B cell (primary cell): ENCODE measurements around the gene DYNC2H1. TPM values are rescaled to one million over a fixed set of nuclear protein-coding genes. Genes with fewer than 3 reads are reported as not detected.

Experiments used
- ATAC-seq: fragments of 200-7000 bp; cut with Tn5 transposase; one replicate; pipeline ENCODE4 v1.10.0; 2021; ENCODE audit warnings: low read depth, mild to moderate bottlenecking, moderate number of reproducible peaks, moderate library complexity
- CTCF ChIA-PET: fragments of 350-600 bp; sonication (Branson Sonifier 250); formaldehyde crosslinking; loops from one replicate; lab custom pipeline; 2021; ENCODE audit warnings: antibody characterized with exemption, inconsistent platforms; lab: Charles Lee
- POLR2A ChIA-PET: fragments of 350-600 bp; sonication (Branson Sonifier 250); formaldehyde crosslinking; loops from one replicate; lab custom pipeline; 2021; ENCODE audit warnings: antibody characterized with exemption; lab: Charles Lee
- DNase-seq: peaks from one replicate; pipeline ENCODE4 v3.0.0; 2013
- H2AFZ ChIP-seq: 2 replicates; pipeline ENCODE4 v1.6.1; 2012; ENCODE audit warnings: mild to moderate bottlenecking, low read depth, low read length; ENCODE audit not compliant: insufficient read depth, poor library complexity, severe bottlenecking
- H3K27ac ChIP-seq, 2 donors: 1 replicate in 1 of 2; 2 replicates in 1 of 2; pipeline ENCODE4 v1.5.1; 2012 to 2013; ENCODE audit warnings: low read length in 2 of 2, mild to moderate bottlenecking in 2 of 2, moderate library complexity in 1 of 2
- H3K27me3 ChIP-seq, 4 experiments: fragments of 200-600 bp in 1 of 4; sonication (generic) in 1 of 4; replicated peaks in 1 of 4; 1 replicate in 2 of 4; 2 replicates in 2 of 4; pipeline versions ENCODE4 v1.6.1 to v1.7.0; 2013 to 2016; ENCODE audit warnings: low read length in 3 of 4, mild to moderate bottlenecking in 2 of 4, mixed read lengths in 1 of 4, moderate library complexity in 1 of 4; ENCODE audit not compliant: insufficient read depth in 4 of 4, control insufficient read depth in 3 of 4; ENCODE audit errors: control extremely low read depth in 1 of 4
- H3K36me3 ChIP-seq, 2 experiments: replicated peaks in 1 of 2; 1 replicate in 1 of 2; 2 replicates in 1 of 2; pipeline versions ENCODE4 v1.6.1 to v1.7.1; 2013; ENCODE audit warnings: low read length in 1 of 2; ENCODE audit not compliant: insufficient read depth in 2 of 2, control insufficient read depth in 1 of 2; ENCODE audit errors: control extremely low read depth in 1 of 2, extremely low read depth in 1 of 2
- H3K4me1 ChIP-seq, 2 donors: fragments of 200-600 bp in 1 of 2; sonication (generic) in 1 of 2; 1 replicate in 1 of 2; 2 replicates in 1 of 2; pipeline versions ENCODE4 v1.5.1 to v1.6.1; 2013 to 2017; ENCODE audit warnings: low read length in 2 of 2; ENCODE audit not compliant: control insufficient read depth in 2 of 2, insufficient read depth in 2 of 2
- H3K4me2 ChIP-seq: replicated peaks from 2 replicates; pipeline ENCODE3; 2012; ENCODE audit warnings: mild to moderate bottlenecking, low read depth, low read length; ENCODE audit not compliant: poor library complexity, severe bottlenecking
- H3K4me3 ChIP-seq, 5 experiments: fragments of 200-600 bp in 1 of 5; sonication (generic) in 1 of 5; 1 replicate in 3 of 5; 2 replicates in 2 of 5; pipeline versions ENCODE4 v1.5.1 to v1.7.0; 2011 to 2016; ENCODE audit warnings: low read length in 4 of 5, mild to moderate bottlenecking in 4 of 5, low read depth in 2 of 5, control low read depth in 1 of 5, moderate library complexity in 1 of 5; ENCODE audit not compliant: insufficient read depth in 1 of 5; ENCODE audit errors: control extremely low read depth in 1 of 5, extremely low read depth in 1 of 5
- H3K79me2 ChIP-seq: fragments of 200-600 bp; sonication (generic); one replicate; pipeline ENCODE4 v1.6.0; 2016; ENCODE audit warnings: low read length; ENCODE audit not compliant: control insufficient read depth, insufficient read depth
- H3K9ac ChIP-seq: fragments of 200-600 bp; sonication (generic); 2 replicates; pipeline ENCODE4 v1.6.1; 2017; ENCODE audit warnings: mild to moderate bottlenecking, low read length, moderate library complexity
- H3K9me3 ChIP-seq, 3 donors: one replicate each; pipeline versions ENCODE4 v1.6.1 to v1.7.1; 2013; ENCODE audit warnings: low read length in 2 of 3; ENCODE audit not compliant: control insufficient read depth in 2 of 3, insufficient read depth in 1 of 3; ENCODE audit errors: control extremely low read depth in 1 of 3
- H4K20me1 ChIP-seq: 2 replicates; pipeline ENCODE4 v1.6.0; 2012; ENCODE audit warnings: mild to moderate bottlenecking, low read length; ENCODE audit not compliant: insufficient read depth, control insufficient read depth, poor library complexity, severe bottlenecking
- H3K27ac Mint-ChIP-seq: one replicate; pipeline ENCODE4 v1.8.0; 2021; ENCODE audit warnings: mixed read lengths
- H3K27me3 Mint-ChIP-seq: one replicate; pipeline ENCODE4 v1.8.0; 2021; ENCODE audit warnings: mixed read lengths
- H3K4me1 Mint-ChIP-seq: one replicate; pipeline ENCODE4 v1.8.0; 2021; ENCODE audit warnings: mixed read lengths
- H3K4me3 Mint-ChIP-seq: one replicate; pipeline ENCODE4 v1.8.0; 2021; ENCODE audit warnings: mixed read lengths
- H3K9me3 Mint-ChIP-seq: one replicate; pipeline ENCODE4 v1.8.0; 2022; ENCODE audit warnings: mixed read lengths; ENCODE audit not compliant: insufficient read depth
- EZH2 ChIP-seq: IDR thresholded peaks from 2 replicates; pipeline ENCODE4 v1.6.1; 2012; ENCODE audit warnings: borderline replicate concordance, low read depth, mild to moderate bottlenecking, moderate library complexity, low read length; ENCODE audit not compliant: insufficient read depth, poor library complexity, severe bottlenecking
- WGBS: methylation state at CpG from one replicate; pipeline ENCODE4 v1.1.5; 2013; ENCODE audit warnings: missing lambda C conversion rate; ENCODE audit not compliant: insufficient coverage; 5-methylcytosine and 5-hydroxymethylcytosine counted together
- intact Hi-C: fragments of 100-400 bp; cut with micrococcal nuclease; formaldehyde crosslinking; loops from one replicate; pipeline ENCODE4 v1.10.0; 2022
- polyA plus RNA-seq: library from polyadenylated mRNA; depleted of rRNA; stranded (reverse); fragments of >200 nt; gene quantifications from 2 replicates; pipeline ENCODE4 v1.2.3, GENCODE V29; 2012
- total RNA-seq, 2 donors: library from RNA; stranded (reverse); fragments of 120-200 nt in 1 of 2; gene quantifications; 1 replicate in 1 of 2; 2 replicates in 1 of 2; pipeline versions ENCODE4 v1.2.3 to v1.2.4, GENCODE V29; 2013 to 2022
- TF ChIP-seq, protein P1 (sequence below): fragments of 200-600 bp; IDR thresholded peaks from one replicate; pipeline ENCODE4 v1.8.0; 2022; ENCODE audit warnings: antibody characterized with exemption, mild to moderate bottlenecking

DYNC2H1 gene
- total and polyA plus RNA-seq, 2 donors (not counting 1 experiment from before 2014, with no cell fraction given) = 0.92 to 7.8 TPM

DNA sequence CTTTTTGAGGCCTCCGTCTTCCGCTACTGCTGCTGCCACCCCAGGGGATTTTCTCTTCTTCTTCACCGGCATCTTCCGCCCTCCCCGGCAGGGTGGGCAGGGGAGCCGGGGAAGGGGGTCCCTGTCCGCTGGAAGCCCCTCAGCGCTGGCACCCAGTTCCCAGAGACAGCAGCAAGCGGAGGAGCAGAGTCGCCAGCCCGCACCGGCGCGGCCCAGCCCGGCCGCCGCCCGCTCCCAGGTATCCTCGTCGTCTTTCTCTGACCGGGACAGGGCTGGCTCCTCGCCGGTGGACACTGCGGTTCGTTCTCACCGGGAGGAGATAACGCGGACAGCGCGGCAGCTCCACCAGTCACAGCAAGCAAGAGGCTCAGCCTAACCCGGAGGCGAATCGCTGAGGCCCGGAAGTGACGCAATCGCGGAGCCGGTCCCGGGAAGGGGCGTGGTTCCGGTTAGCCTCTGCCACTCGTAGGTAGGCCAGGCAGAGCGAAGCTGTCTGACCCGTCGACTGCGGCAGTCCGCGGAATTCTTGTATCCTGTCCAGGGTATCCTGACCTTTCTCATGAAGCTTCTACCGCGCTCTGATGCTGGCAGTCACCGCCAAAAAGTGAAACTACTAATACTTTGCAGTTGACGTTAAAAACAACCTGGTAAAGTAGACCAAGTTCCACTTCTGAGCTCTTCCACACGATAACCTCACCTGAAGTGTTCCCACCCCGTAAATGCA, 17.3 kb upstream of the DYNC2H1 start, which contains the start of gene DCUN1D5:
Gene DCUN1D5, minus strand, starts transcription at position 360 of the 724 bp plus-strand sequence. Its CDS starts 288 bp downstream, at position 72.
- ATAC-seq = peak; percentile 99

More for the DNA sequence above, 17.3 kb upstream of the DYNC2H1 start, which contains the start of gene DCUN1D5:
- POLR2A ChIA-PET = interaction anchor here (0.7 to 1.2 kb wide), 3 partner anchors 8 to 17 kb away, joined by 3 to 14 read pairs (median 3); partner anchors contain the start of gene DYNC2H1
- Histone ChIP-seq H3K4me2 (peak within 1 kb of the TSS; percentile 79), H2AFZ (peak within 1 kb of the TSS; percentile 92), H3K9me3 (no peaks in the 10 kb centered on the region), H3K27ac (peak within 1 kb of the TSS; percentile 82 to 89), H3K4me1 (peaks cover 14 to 15% of the 10 kb centered on the region in 2 donors), H3K4me3 (peak within 1 kb of the TSS; percentile 79 to 96 (median 92)), H3K79me2 (peaks cover 47% of the 10 kb centered on the region), H3K27me3 (peaks cover 0 to 27% (median 15%) of the 10 kb centered on the region in 4 experiments), H3K36me3 (peaks cover 2 to 3% of the 10 kb centered on the region in 2 experiments), H4K20me1 (peaks cover 4% of the 10 kb centered on the region), H3K9ac (peak within 1 kb of the TSS; percentile 86)
- H3K4me3 Mint-ChIP-seq = peak within 1 kb of the TSS; percentile 92
- TF ChIP-seq, protein P1, sequence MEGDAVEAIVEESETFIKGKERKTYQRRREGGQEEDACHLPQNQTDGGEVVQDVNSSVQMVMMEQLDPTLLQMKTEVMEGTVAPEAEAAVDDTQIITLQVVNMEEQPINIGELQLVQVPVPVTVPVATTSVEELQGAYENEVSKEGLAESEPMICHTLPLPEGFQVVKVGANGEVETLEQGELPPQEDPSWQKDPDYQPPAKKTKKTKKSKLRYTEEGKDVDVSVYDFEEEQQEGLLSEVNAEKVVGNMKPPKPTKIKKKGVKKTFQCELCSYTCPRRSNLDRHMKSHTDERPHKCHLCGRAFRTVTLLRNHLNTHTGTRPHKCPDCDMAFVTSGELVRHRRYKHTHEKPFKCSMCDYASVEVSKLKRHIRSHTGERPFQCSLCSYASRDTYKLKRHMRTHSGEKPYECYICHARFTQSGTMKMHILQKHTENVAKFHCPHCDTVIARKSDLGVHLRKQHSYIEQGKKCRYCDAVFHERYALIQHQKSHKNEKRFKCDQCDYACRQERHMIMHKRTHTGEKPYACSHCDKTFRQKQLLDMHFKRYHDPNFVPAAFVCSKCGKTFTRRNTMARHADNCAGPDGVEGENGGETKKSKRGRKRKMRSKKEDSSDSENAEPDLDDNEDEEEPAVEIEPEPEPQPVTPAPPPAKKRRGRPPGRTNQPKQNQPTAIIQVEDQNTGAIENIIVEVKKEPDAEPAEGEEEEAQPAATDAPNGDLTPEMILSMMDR = no peak
- no peak for TF ChIP-seq EZH2
- H3K9me3 Mint-ChIP-seq = no peaks in the 10 kb centered on the region
- CTCF ChIA-PET = interaction anchor here (0.9 to 3.5 kb wide), 5 partner anchors 13 to 1177 kb away, joined by 3 to 25 read pairs (median 4); partner anchors contain the start of genes CEP126 and DYNC2H1
- H3K27ac Mint-ChIP-seq = peak within 1 kb of the TSS; percentile 88
- peak; percentile 95 for DNase-seq
- peaks cover 38% of the 10 kb centered on the region for H3K27me3 Mint-ChIP-seq
- intact Hi-C loops = loop anchor here (1.0 kb wide), 1 partner anchor 17 kb away; the partner anchor contains the start of gene DYNC2H1
- peaks cover 26% of the 10 kb centered on the region for H3K4me1 Mint-ChIP-seq
- under 1% methylated on average over 54 of the region's 54 CpGs for WGBS
